Measurements from ENCODE around the gene BPIFB4. TPM values are rescaled to one million over a fixed set of nuclear protein-coding genes. Genes with fewer than 3 reads are reported as not detected.

BPIFB4 gene
- polyA plus RNA-seq, 1 of the 3 experiments (the other 2 are of a cell fraction), result not detected

DNA sequence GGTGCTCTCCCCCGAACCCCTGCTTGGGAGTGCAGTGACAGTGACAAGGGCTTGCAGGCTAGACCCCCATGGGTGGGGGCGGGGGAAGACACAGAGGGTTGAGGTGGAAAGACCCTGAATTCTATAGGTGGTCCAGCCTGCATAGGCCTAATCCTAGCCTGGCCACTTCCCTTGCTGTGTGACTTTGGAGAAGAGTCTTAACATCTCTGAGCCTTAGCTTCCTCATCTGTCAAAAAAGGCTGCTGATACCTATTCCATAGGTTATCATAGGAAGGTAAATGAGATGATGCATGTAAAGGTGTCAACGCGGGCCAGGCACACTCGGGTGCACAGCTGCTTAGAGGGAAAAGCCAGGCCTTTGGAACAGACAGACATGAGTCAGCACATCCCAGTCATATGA is 15.8 kb downstream of the BPIFB4 start:
- Histone ChIP-seq H3F3A (replicated peaks; ENCODE audit: insufficient read depth) (no peaks in the 10 kb centered on the region), H3K4me2 (no peak overlapping the region), H3K27me3 (ENCODE audit: insufficient read depth) (peaks cover 29% of the 10 kb centered on the region; the same call in 1 of the 2 replicates), H3K27ac (ENCODE audit: low read depth in 2 of 2, low read length in 1 of 2) (no peak overlapping the region), H3K9ac (no peak overlapping the region), H2AFZ (ENCODE audit: low read depth) (no peak overlapping the region), H3K9me3 (no peaks in the 10 kb centered on the region), H3K79me2 (ENCODE audit: insufficient read depth) (no peaks in the 10 kb centered on the region), H3K4me3 (ENCODE audit: low read depth in 2 of 2, low read length in 1 of 2) (no peak overlapping the region), H3K4me1 (ENCODE audit: control insufficient read depth in 1 of 2, insufficient read depth in 2 of 2, low read depth in 1 of 2, low read length in 1 of 2) (no peaks in the 10 kb centered on the region), H3K36me3 (replicated peaks in 1 of 2; ENCODE audit: control insufficient read depth in 1 of 2, insufficient read depth in 2 of 2, low read length in 1 of 2) (no peaks in the 10 kb centered on the region), H3K9me2 (no peaks in the 10 kb centered on the region), H4K20me1 (ENCODE audit: insufficient read depth) (no peaks in the 10 kb centered on the region)
- no peak for TF ChIP-seq EP300 (IDR thresholded peaks at IDR 0.05; ENCODE audit: borderline replicate concordance in 1 of 2, low read depth in 1 of 2, low read length in 1 of 2)
- no peak for TF ChIP-seq RXRA (IDR thresholded peaks at IDR 0.05; ENCODE audit: borderline replicate concordance, low read depth)
- TF ChIP-seq SIN3A (IDR thresholded peaks at IDR 0.05; ENCODE audit: borderline replicate concordance, low read depth, low read length), result no peak
- no peak for TF ChIP-seq JUND (IDR thresholded peaks at IDR 0.05)
- TF ChIP-seq EZH2phosphoT487 (IDR thresholded peaks at IDR 0.05; ENCODE audit: borderline replicate concordance, low read depth), result no peak
- no peak for TF ChIP-seq RAD21 (IDR thresholded peaks at IDR 0.05; ENCODE audit: low read length)
- TF ChIP-seq, protein P1, sequence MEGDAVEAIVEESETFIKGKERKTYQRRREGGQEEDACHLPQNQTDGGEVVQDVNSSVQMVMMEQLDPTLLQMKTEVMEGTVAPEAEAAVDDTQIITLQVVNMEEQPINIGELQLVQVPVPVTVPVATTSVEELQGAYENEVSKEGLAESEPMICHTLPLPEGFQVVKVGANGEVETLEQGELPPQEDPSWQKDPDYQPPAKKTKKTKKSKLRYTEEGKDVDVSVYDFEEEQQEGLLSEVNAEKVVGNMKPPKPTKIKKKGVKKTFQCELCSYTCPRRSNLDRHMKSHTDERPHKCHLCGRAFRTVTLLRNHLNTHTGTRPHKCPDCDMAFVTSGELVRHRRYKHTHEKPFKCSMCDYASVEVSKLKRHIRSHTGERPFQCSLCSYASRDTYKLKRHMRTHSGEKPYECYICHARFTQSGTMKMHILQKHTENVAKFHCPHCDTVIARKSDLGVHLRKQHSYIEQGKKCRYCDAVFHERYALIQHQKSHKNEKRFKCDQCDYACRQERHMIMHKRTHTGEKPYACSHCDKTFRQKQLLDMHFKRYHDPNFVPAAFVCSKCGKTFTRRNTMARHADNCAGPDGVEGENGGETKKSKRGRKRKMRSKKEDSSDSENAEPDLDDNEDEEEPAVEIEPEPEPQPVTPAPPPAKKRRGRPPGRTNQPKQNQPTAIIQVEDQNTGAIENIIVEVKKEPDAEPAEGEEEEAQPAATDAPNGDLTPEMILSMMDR (IDR thresholded peaks at IDR 0.05), result no peak
- no peak for TF ChIP-seq NFIC (IDR thresholded peaks at IDR 0.05; ENCODE audit: borderline replicate concordance)
- TF ChIP-seq RCOR1 (IDR thresholded peaks at IDR 0.05; ENCODE audit: low read length), result no peak
- no peak for TF ChIP-seq CHD2 (IDR thresholded peaks at IDR 0.05; ENCODE audit: low read length, partially characterized antibody)
- TF ChIP-seq, protein P2, sequence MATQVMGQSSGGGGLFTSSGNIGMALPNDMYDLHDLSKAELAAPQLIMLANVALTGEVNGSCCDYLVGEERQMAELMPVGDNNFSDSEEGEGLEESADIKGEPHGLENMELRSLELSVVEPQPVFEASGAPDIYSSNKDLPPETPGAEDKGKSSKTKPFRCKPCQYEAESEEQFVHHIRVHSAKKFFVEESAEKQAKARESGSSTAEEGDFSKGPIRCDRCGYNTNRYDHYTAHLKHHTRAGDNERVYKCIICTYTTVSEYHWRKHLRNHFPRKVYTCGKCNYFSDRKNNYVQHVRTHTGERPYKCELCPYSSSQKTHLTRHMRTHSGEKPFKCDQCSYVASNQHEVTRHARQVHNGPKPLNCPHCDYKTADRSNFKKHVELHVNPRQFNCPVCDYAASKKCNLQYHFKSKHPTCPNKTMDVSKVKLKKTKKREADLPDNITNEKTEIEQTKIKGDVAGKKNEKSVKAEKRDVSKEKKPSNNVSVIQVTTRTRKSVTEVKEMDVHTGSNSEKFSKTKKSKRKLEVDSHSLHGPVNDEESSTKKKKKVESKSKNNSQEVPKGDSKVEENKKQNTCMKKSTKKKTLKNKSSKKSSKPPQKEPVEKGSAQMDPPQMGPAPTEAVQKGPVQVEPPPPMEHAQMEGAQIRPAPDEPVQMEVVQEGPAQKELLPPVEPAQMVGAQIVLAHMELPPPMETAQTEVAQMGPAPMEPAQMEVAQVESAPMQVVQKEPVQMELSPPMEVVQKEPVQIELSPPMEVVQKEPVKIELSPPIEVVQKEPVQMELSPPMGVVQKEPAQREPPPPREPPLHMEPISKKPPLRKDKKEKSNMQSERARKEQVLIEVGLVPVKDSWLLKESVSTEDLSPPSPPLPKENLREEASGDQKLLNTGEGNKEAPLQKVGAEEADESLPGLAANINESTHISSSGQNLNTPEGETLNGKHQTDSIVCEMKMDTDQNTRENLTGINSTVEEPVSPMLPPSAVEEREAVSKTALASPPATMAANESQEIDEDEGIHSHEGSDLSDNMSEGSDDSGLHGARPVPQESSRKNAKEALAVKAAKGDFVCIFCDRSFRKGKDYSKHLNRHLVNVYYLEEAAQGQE (IDR thresholded peaks at IDR 0.05; ENCODE audit: low read depth, low read length), result no peak
- TF ChIP-seq TCF12 (IDR thresholded peaks at IDR 0.05), result no peak
- no peak for TF ChIP-seq NRF1 (IDR thresholded peaks at IDR 0.05; ENCODE audit: low read depth, low read length)
- no peak for TF ChIP-seq ELF1 (IDR thresholded peaks at IDR 0.05)
- TF ChIP-seq, protein P3, sequence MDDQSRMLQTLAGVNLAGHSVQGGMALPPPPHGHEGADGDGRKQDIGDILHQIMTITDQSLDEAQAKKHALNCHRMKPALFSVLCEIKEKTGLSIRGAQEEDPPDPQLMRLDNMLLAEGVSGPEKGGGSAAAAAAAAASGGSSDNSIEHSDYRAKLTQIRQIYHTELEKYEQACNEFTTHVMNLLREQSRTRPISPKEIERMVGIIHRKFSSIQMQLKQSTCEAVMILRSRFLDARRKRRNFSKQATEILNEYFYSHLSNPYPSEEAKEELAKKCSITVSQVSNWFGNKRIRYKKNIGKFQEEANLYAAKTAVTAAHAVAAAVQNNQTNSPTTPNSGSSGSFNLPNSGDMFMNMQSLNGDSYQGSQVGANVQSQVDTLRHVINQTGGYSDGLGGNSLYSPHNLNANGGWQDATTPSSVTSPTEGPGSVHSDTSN (IDR thresholded peaks at IDR 0.05), result no peak
- TF ChIP-seq RFX5 (IDR thresholded peaks at IDR 0.05; ENCODE audit: low read length), result no peak
- ChIA-PET CTCF (interaction anchor here (1.3 to 2.5 kb wide), 3 partner anchors 191 to 305 kb away, joined by 4 to 11 read pairs (median 10); no protein-coding TSS in a partner anchor), POLR2A (no interaction called here)
- no peak for DNase-seq
- WGBS (ENCODE audit: low lambda C conversion rate), result 59% methylated on average over 4 of the region's 5 CpGs
